K562 (cell line): Measurements from ENCODE around the gene GADD45GIP1. TPM values are rescaled to one million over a fixed set of nuclear protein-coding genes. Genes with fewer than 3 reads are reported as not detected.

Experiments used
- BCOR ChIP-seq: fragments of 450-650 bp; IDR thresholded peaks from 2 replicates; pipeline ENCODE4 v1.6.1; 2016
- CBFB ChIP-seq: sonication (generic); formaldehyde crosslinking; IDR thresholded peaks from 2 replicates; pipeline ENCODE4 v1.4.0; 2020; ENCODE audit warnings: mild to moderate bottlenecking, missing genetic modification reagents
- EGR1 ChIP-seq: fragments of 450-650 bp; conservative IDR thresholded peaks from 2 replicates; pipeline ENCODE4 v1.6.1; 2017; ENCODE audit warnings: mild to moderate bottlenecking
- ELF1 ChIP-seq: fragments of 200-800 bp; sonication (Bioruptor generic); IDR thresholded peaks from 2 replicates; pipeline ENCODE4 v1.6.1; 2016; ENCODE audit warnings: missing genetic modification characterization, missing compliant biosample characterization
- GTF2F1 ChIP-seq: IDR thresholded peaks from 2 replicates; pipeline ENCODE4 v1.6.1; 2011; ENCODE audit warnings: low read depth, low read length, improper control_type of control experiment
- HNRNPUL1 ChIP-seq: fragments of 200-400 bp; formaldehyde crosslinking; IDR thresholded peaks from 2 replicates; pipeline ENCODE4 v1.6.1; 2017; ENCODE audit warnings: low read length
- MAZ ChIP-seq, 2 experiments: fragments of 450-650 bp in 1 of 2; sonication (generic) in 1 of 2; formaldehyde crosslinking; IDR thresholded peaks in 1 of 2; conservative IDR thresholded peaks in 1 of 2; 2 replicates each; pipeline versions ENCODE4 v1.4.0 to v1.5.0; 2020; ENCODE audit warnings: mild to moderate bottlenecking in 1 of 2, missing genetic modification reagents in 1 of 2
- polyA plus RNA-seq, 8 experiments: library from polyadenylated mRNA; depleted of rRNA in 4 of 8; stranded (reverse) in 5 of 8; unstranded in 3 of 8; fragments of >200 nt; fragmentation: Nextera tagmentation in 2 of 8; fragmentation: Illumina TruSeq in 1 of 8; extraction: Ambion mirVana in 2 of 8; extraction: Trizol in 1 of 8; gene quantifications; 2 replicates each; pipeline versions ENCODE4 v1.2.1 to v1.2.3, GENCODE V29; 2011 to 2014; ENCODE audit warnings: inconsistent platforms in 1 of 8, missing spikeins in 1 of 8
- total RNA-seq, 7 experiments: library from RNA; depleted of rRNA in 6 of 7; stranded (reverse); fragments of >200 nt in 6 of 7; fragmentation: Illumina TruSeq in 2 of 7; extraction: Trizol in 2 of 7; gene quantifications; 2 replicates each; pipeline versions ENCODE4 v1.2.1 to v1.2.3, GENCODE V29; 2011 to 2021; ENCODE audit warnings: low replicate concordance in 1 of 7
- TF ChIP-seq, protein P1 (sequence below): sonication (generic); formaldehyde crosslinking; IDR thresholded peaks from 2 replicates; pipeline ENCODE4 v1.8.0; 2022; ENCODE audit warnings: mild to moderate bottlenecking, missing genetic modification reagents
- TF ChIP-seq, protein P2 (sequence below), 2 experiments: fragments of 450-650 bp in 1 of 2; sonication (generic) in 1 of 2; formaldehyde crosslinking in 1 of 2; IDR thresholded peaks; 2 replicates each; pipeline versions ENCODE4 v1.7.1 to v1.9.0; 2016 to 2022; ENCODE audit warnings: inconsistent platforms in 1 of 2, mild to moderate bottlenecking in 1 of 2, missing genetic modification reagents in 1 of 2
- TF ChIP-seq, protein P3 (sequence below): sonication (generic); formaldehyde crosslinking; IDR thresholded peaks from 2 replicates; pipeline ENCODE4 v1.8.0; 2022; ENCODE audit warnings: missing genetic modification reagents, mild to moderate bottlenecking, moderate library complexity, borderline replicate concordance

GADD45GIP1 gene
- total and polyA plus RNA-seq, 9 of the 15 experiments (the other 6 are each of a cell fraction or from before 2014, with no cell fraction given): 5.1 to 161 (median 29.2) TPM

DNA sequence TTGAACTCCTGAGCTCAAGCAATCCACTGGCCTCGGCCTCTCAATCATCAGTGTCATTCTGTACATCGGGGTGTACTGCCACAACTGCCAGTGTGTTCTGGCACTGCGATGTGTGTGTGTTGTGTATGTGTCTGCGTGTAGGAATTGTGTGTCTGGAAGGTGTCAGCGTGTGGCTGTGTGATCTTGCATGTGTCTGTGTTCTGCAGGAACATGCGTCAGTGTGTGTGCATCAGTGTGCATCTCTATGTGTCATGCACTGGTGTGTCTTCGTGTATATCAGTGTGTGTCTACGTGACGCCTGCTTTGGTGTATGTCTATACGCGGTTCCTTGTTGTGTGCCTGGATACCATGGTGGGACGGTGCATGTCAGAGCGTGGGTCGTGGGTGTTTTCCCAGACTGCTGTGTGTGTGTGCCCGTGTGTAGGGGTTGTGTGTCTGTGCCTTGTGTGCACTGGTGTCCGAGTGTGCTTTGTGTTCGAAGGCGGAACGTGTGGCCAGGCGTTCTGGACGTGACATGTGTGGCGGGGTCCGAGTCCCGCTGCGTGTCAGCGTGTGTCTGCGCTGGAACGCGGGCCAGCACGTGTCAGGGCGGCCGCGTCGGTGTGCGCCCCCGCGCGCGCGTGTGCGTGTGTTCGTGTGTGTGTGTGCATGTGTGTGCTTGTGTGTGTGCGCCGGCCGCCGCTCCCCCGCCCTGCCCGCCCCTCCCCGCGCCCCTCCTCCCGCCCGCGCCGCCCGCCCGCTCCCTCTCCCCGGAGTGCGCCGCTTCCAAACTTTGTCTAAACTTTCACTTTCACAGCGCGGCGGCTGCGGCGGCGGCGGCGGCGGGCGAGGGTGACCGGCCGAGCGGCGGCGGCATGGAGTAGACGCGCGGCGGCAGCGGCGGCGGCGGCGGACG, 37.9 kb upstream of the GADD45GIP1 start, which contains the start of gene NFIX (continued):
- TF ChIP-seq BCOR (peak; percentile 52; the same call in 1 of the 2 replicates), ELF1 (tag) (no peak), CBFB (peak; percentile 47; the same call in 1 of the 2 replicates), HNRNPUL1 (no peak), MAZ (CRISPR knock-in tag; conservative IDR thresholded peaks at IDR 0.05 in 1 of 2, IDR thresholded peaks at IDR 0.05 in 1 of 2) (peak in 1 of 2 experiments; percentile 62; a peak in 2 of 4 replicates), GTF2F1 (no peak), EGR1 (peak; percentile 78)
- TF ChIP-seq, protein P1, sequence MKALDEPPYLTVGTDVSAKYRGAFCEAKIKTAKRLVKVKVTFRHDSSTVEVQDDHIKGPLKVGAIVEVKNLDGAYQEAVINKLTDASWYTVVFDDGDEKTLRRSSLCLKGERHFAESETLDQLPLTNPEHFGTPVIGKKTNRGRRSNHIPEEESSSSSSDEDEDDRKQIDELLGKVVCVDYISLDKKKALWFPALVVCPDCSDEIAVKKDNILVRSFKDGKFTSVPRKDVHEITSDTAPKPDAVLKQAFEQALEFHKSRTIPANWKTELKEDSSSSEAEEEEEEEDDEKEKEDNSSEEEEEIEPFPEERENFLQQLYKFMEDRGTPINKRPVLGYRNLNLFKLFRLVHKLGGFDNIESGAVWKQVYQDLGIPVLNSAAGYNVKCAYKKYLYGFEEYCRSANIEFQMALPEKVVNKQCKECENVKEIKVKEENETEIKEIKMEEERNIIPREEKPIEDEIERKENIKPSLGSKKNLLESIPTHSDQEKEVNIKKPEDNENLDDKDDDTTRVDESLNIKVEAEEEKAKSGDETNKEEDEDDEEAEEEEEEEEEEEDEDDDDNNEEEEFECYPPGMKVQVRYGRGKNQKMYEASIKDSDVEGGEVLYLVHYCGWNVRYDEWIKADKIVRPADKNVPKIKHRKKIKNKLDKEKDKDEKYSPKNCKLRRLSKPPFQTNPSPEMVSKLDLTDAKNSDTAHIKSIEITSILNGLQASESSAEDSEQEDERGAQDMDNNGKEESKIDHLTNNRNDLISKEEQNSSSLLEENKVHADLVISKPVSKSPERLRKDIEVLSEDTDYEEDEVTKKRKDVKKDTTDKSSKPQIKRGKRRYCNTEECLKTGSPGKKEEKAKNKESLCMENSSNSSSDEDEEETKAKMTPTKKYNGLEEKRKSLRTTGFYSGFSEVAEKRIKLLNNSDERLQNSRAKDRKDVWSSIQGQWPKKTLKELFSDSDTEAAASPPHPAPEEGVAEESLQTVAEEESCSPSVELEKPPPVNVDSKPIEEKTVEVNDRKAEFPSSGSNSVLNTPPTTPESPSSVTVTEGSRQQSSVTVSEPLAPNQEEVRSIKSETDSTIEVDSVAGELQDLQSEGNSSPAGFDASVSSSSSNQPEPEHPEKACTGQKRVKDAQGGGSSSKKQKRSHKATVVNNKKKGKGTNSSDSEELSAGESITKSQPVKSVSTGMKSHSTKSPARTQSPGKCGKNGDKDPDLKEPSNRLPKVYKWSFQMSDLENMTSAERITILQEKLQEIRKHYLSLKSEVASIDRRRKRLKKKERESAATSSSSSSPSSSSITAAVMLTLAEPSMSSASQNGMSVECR (CRISPR knock-in tag): peak; percentile 76
- TF ChIP-seq, protein P2, sequence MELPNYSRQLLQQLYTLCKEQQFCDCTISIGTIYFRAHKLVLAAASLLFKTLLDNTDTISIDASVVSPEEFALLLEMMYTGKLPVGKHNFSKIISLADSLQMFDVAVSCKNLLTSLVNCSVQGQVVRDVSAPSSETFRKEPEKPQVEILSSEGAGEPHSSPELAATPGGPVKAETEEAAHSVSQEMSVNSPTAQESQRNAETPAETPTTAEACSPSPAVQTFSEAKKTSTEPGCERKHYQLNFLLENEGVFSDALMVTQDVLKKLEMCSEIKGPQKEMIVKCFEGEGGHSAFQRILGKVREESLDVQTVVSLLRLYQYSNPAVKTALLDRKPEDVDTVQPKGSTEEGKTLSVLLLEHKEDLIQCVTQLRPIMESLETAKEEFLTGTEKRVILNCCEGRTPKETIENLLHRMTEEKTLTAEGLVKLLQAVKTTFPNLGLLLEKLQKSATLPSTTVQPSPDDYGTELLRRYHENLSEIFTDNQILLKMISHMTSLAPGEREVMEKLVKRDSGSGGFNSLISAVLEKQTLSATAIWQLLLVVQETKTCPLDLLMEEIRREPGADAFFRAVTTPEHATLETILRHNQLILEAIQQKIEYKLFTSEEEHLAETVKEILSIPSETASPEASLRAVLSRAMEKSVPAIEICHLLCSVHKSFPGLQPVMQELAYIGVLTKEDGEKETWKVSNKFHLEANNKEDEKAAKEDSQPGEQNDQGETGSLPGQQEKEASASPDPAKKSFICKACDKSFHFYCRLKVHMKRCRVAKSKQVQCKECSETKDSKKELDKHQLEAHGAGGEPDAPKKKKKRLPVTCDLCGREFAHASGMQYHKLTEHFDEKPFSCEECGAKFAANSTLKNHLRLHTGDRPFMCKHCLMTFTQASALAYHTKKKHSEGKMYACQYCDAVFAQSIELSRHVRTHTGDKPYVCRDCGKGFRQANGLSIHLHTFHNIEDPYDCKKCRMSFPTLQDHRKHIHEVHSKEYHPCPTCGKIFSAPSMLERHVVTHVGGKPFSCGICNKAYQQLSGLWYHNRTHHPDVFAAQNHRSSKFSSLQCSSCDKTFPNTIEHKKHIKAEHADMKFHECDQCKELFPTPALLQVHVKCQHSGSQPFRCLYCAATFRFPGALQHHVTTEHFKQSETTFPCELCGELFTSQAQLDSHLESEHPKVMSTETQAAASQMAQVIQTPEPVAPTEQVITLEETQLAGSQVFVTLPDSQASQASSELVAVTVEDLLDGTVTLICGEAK (IDR thresholded peaks at IDR 0.05): peak; percentile 70
- TF ChIP-seq, protein P2 (CRISPR knock-in tag; IDR thresholded peaks at IDR 0.05): no peak
- TF ChIP-seq, protein P3, sequence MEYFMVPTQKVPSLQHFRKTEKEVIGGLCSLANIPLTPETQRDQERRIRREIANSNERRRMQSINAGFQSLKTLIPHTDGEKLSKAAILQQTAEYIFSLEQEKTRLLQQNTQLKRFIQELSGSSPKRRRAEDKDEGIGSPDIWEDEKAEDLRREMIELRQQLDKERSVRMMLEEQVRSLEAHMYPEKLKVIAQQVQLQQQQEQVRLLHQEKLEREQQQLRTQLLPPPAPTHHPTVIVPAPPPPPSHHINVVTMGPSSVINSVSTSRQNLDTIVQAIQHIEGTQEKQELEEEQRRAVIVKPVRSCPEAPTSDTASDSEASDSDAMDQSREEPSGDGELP (CRISPR knock-in tag): peak; percentile 28; the same call in 1 of the 2 replicates
